Fibroblast of pulmonary artery (primary cell): ENCODE data around the gene JMY.

Source experiments
- DNase-seq: peaks from one replicate; pipeline ENCODE4 v3.0.0-alpha.2; 2010; ENCODE audit warnings: low read depth
- H3K4me3 ChIP-seq: replicated peaks from 2 replicates; pipeline ENCODE4 v1.5.1; 2011; ENCODE audit warnings: low read depth, mild to moderate bottlenecking, control low read depth, low read length, moderate library complexity
- CTCF ChIP-seq: IDR thresholded peaks from 2 replicates; pipeline ENCODE4 v1.5.1; 2011; ENCODE audit warnings: mild to moderate bottlenecking, control low read depth, low read length, inconsistent platforms; ENCODE audit errors: missing control alignments

Gene JMY

GRCh38 chr5:79263290-79263689, 27.4 kb downstream of the JMY start:
- no peak for TF ChIP-seq CTCF
- H3K4me3 ChIP-seq = no peak overlapping the region
- DNase-seq = no peak

DNA sequence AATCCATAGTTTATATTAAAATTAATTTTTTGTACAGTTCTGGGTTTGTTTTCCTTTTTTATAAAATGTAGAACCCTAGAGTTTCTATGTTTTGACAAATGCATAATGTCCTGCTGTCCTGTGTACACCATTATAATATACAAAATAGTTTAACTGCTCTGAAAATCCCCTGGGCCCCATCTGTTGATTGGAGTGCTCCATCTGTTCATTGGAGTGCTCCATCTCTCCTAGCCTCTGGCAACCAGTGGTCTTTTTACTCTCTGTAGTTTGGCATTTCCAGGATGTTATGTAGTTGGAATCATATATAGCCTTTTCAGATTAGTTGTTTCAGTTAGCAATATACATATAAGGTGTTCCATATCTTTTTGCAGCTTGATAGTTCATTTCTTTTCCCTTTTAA, 31.2 kb downstream of the JMY start:
- no peak for TF ChIP-seq CTCF
- no peak overlapping the region for H3K4me3 ChIP-seq
- no peak for DNase-seq

DNA sequence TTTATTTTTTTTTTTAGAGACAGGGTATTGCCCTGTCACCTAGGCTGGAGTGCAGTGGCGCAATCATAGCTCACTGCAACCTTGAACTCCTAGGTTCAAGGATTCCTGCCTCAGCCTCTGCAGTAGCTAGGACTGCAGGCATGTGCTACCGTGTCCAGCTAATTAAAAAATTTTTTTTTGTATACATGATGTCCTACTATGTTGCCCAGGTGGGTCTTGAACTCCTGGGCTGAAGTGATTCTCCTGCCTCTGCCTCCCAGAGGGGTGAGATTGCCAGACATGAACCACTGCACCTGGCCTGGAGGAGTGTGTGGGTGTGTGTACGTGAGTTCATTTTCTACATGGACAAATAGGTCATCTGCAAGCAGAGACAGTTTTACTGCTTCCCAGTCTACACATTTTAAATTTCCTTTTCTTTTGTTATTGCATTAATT, 33.8 kb downstream of the JMY start:
- H3K4me3 ChIP-seq = no peak overlapping the region
- DNase-seq = no peak
- TF ChIP-seq CTCF = no peak

DNA sequence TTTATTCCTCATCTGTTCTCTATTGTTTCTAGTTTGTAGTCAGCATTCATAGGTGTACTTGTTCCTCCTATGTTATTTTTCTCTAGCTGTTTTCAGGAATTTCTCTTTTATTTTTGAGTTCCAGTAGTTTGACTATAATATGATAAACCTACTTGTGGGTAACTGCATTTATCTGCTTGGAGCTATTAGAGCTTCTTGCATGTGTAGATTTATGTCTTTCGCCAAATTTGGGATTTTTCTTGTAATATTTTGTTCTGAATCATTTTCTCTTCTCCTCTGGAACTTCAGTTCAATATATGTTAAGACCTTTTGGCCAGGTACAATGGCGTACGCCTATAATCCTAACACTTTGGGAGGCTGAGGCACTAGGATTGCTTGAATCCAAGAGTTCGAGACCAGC, 37.4 kb downstream of the JMY start:
- no peak for TF ChIP-seq CTCF
- no peak overlapping the region for H3K4me3 ChIP-seq
- DNase-seq = no peak

DNA sequence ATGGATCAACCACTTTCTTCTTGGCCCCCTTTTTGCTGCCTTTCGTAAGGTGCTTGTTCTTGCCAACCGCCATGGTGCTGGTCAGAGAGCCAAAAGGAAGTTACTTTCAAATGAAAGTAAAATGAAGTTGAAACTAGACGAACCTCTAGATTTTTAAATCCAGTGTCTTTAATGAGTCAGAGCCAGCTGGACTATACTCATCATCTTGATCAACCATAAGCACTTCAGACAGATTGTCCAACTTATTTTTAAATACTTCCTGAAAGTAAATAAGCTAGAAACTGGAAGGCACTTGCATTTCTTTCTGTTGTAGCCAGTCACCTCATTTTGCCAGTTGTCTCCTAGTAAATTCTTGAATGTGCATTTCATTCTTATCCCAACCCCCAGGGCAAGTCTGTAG, 48.9 kb downstream of the JMY start:
- H3K4me3 ChIP-seq = no peak overlapping the region
- DNase-seq = no peak
- no peak for TF ChIP-seq CTCF

DNA sequence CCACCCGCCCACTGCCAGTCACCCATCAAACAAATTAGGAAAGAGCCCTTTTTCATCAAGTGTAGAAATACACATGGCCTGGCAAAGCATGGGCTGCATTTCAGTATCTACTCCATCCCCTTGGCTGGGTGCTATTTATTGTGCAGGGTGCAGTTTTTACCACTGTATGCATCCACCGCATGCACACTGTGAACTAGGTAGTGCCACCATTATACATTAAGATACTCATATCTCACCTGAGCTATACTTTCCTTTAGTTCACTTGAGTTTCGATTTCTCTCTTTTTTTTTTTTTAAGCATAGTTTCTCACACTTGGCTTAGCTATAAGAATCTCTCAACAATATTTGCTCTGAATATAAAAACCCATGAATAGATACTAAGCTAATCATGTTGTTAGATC, 49.4 kb downstream of the JMY start:
- no peak for DNase-seq
- no peak for TF ChIP-seq CTCF
- no peak overlapping the region for H3K4me3 ChIP-seq

GRCh38 chr5:79285833-79286232, 49.9 kb downstream of the JMY start:
- no peak for TF ChIP-seq CTCF
- DNase-seq = no peak
- no peak overlapping the region for H3K4me3 ChIP-seq
